ENCODE data around the gene KRTAP24-1.

The KRTAP24-1 gene

GRCh38 chr21:30234050-30234449 lies 48.7 kb downstream of the KRTAP24-1 start:
- DNase-seq: no peak

GRCh38 chr21:30233228-30234020 lies 49.3 kb downstream of the KRTAP24-1 start:
- DNase-seq: peak; percentile 31

GRCh38 chr21:30232011-30232410 lies 50.7 kb downstream of the KRTAP24-1 start:
- peak; percentile 7 for DNase-seq

All from fibroblast of skin of right biceps (primary cell).